MM.1S (cell line): ENCODE measurements around the gene SEMA4D.

Experiments
- CTCF ChIP-seq: fragments of 300-600 bp; sonication (generic); IDR thresholded peaks from 2 replicates; pipeline ENCODE4 v1.5.1; 2016; ENCODE audit warnings: antibody characterized with exemption, low read length, mixed read lengths
- EZH2 ChIP-seq: fragments of 300-600 bp; sonication (generic); optimal IDR thresholded peaks from 2 replicates; pipeline ENCODE3; 2017; ENCODE audit warnings: low read depth, mild to moderate bottlenecking, antibody characterized with exemption, low read length, mixed read lengths
- EZH2phosphoT487 ChIP-seq: fragments of 300-600 bp; sonication (generic); IDR thresholded peaks from 2 replicates; pipeline ENCODE4 v1.6.1; 2018; ENCODE audit warnings: antibody characterized with exemption, low read length

- TF ChIP-seq EZH2 (no peak), CTCF (no peak), EZH2phosphoT487 (no peak)
Measured at GRCh38 chr9:89407070-89407469, 90.8 kb downstream of the SEMA4D start.
